Testis (tissue), 2 donors: ENCODE results near the gene ATP5MC2.

ENCODE experiments used
- POLR2A ChIP-seq: fragments of 450-650 bp; IDR thresholded peaks from one replicate; pipeline ENCODE4 v1.6.1; 2017; ENCODE audit warnings: antibody characterized with exemption, mild to moderate bottlenecking, moderate library complexity
- TF ChIP-seq, protein P1 (sequence below), 3 experiments: fragments of 450-650 bp in 2 of 3; fragments of 200-600 bp in 1 of 3; sonication (generic) in 1 of 3; IDR thresholded peaks; one replicate each; pipeline ENCODE4 v1.5.1; 2016 to 2019; ENCODE audit warnings: antibody characterized with exemption in 3 of 3, mild to moderate bottlenecking in 2 of 3, moderate library complexity in 1 of 3

GRCh38 chr12:53624956-53625355, 50.9 kb downstream of the ATP5MC2 start:
- TF ChIP-seq, protein P1, sequence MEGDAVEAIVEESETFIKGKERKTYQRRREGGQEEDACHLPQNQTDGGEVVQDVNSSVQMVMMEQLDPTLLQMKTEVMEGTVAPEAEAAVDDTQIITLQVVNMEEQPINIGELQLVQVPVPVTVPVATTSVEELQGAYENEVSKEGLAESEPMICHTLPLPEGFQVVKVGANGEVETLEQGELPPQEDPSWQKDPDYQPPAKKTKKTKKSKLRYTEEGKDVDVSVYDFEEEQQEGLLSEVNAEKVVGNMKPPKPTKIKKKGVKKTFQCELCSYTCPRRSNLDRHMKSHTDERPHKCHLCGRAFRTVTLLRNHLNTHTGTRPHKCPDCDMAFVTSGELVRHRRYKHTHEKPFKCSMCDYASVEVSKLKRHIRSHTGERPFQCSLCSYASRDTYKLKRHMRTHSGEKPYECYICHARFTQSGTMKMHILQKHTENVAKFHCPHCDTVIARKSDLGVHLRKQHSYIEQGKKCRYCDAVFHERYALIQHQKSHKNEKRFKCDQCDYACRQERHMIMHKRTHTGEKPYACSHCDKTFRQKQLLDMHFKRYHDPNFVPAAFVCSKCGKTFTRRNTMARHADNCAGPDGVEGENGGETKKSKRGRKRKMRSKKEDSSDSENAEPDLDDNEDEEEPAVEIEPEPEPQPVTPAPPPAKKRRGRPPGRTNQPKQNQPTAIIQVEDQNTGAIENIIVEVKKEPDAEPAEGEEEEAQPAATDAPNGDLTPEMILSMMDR (IDR thresholded peaks at IDR 0.05) = no peak
- no peak for TF ChIP-seq POLR2A
